HEK293 (cell line): ENCODE measurements around the gene SLC8A1.

ENCODE experiments used
- BCL11B ChIP-seq: fragments of 450-650 bp; formaldehyde crosslinking; IDR thresholded peaks from 2 replicates; pipeline ENCODE4 v1.5.1; 2016; ENCODE audit warnings: low read depth, missing biosample characterization, missing genetic modification characterization
- KLF16 ChIP-seq: fragments of 450-650 bp; formaldehyde crosslinking; IDR thresholded peaks from 2 replicates; pipeline ENCODE4 v1.5.1; 2017; ENCODE audit warnings: missing biosample characterization, missing genetic modification characterization
- TCF7L2 ChIP-seq: IDR thresholded peaks from 2 replicates; pipeline ENCODE4 v1.6.1; 2011; ENCODE audit warnings: low read depth, mild to moderate bottlenecking, inconsistent platforms, low read length, moderate library complexity, borderline replicate concordance
- YY1 ChIP-seq: fragments of 450-650 bp; formaldehyde crosslinking; IDR thresholded peaks from 2 replicates; pipeline ENCODE4 v1.5.1; 2018; ENCODE audit warnings: missing biosample characterization, missing genetic modification characterization
- ZBTB1 ChIP-seq: fragments of 450-650 bp; formaldehyde crosslinking; IDR thresholded peaks from 2 replicates; pipeline ENCODE4 v1.5.1; 2016; ENCODE audit warnings: missing biosample characterization, missing genetic modification characterization
- ZNF488 ChIP-seq: fragments of 450-650 bp; formaldehyde crosslinking; IDR thresholded peaks from 2 replicates; pipeline ENCODE4 v1.5.1; 2016; ENCODE audit warnings: missing biosample characterization, missing genetic modification characterization
- ZNF548 ChIP-seq: fragments of 450-650 bp; formaldehyde crosslinking; IDR thresholded peaks from 2 replicates; pipeline ENCODE4 v1.5.1; 2016; ENCODE audit warnings: missing biosample characterization, missing genetic modification characterization
- ZNF558 ChIP-seq: fragments of 450-650 bp; formaldehyde crosslinking; IDR thresholded peaks from 2 replicates; pipeline ENCODE4 v1.5.1; 2016; ENCODE audit warnings: missing biosample characterization, missing genetic modification characterization
- ZNF76 ChIP-seq: fragments of 450-650 bp; formaldehyde crosslinking; IDR thresholded peaks from 2 replicates; pipeline ENCODE4; 2016; ENCODE audit warnings: low read depth, missing biosample characterization, missing genetic modification characterization, borderline replicate concordance
- ZNF785 ChIP-seq: fragments of 450-650 bp; formaldehyde crosslinking; IDR thresholded peaks from 2 replicates; pipeline ENCODE4 v1.5.1; 2016; ENCODE audit warnings: missing biosample characterization, missing genetic modification characterization

DNA sequence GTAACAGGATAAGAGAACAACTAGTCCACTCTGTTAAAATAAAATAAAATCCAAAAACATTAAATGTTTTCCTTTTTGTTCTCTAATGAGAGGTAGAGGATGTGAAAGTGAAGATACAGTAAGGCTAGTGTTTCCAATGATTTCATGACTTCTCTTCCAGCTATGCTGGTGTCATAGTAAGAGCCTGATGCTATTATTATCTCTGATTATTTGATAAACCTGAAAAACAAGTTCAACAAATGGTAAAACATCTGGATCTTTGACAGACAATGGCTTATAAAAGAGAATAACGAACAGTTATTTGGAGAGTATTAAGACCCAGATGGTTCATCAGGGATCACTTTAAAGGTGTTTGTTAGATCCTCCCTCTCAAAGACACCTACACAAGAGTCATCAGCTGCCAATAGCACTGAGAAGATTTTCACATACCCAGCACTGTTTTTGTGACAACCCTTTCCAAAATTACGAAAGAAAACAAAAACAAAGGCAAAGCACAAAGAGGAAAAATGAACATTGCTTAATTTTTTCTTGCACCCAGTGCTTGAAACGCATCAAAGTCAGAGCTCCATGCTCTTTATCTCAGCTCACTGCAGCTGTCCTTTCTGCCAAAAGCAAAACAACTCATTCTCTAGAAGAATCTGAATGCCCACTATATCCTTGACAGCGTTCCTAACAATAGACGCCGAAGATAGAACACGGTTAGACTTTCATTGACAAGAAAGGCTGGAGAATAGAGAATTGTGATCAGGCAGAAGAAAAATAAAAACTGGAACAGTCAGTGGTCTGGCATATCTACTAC lies 168.6 kb downstream of the SLC8A1 start:
- TF ChIP-seq ZNF548 (no peak), ZNF76 (tag by site-specific recombination) (no peak), ZBTB1 (tag by site-specific recombination) (no peak), ZNF558 (tag by site-specific recombination) (no peak), ZNF488 (tag by site-specific recombination) (no peak), ZNF785 (tag by site-specific recombination) (no peak), BCL11B (no peak), YY1 (tag by site-specific recombination) (no peak), KLF16 (tag by site-specific recombination) (no peak), TCF7L2 (no peak)
